WTC11 (cell line): Measurements from ENCODE around the gene POFUT2. TPM values are rescaled to one million over a fixed set of nuclear protein-coding genes. Genes with fewer than 3 reads are reported as not detected.
A peak's percentile ranks its signal among the peaks of the same experiment; 100 is the strongest.

Experiments
- ATAC-seq: fragments of 200-7000 bp; cut with Tn5 transposase; 2 replicates; pipeline ENCODE4 v1.10.0; 2021; ENCODE audit warnings: mild to moderate bottlenecking, moderate library complexity
- CTCF ChIA-PET: fragments of 300-600 bp; sonication (Branson Sonifier 250); formaldehyde crosslinking; loops from one replicate; lab custom pipeline; 2021; ENCODE audit warnings: antibody characterized with exemption; lab: Charles Lee
- POLR2A ChIA-PET: fragments of 350-600 bp; sonication (Branson Sonifier 250); formaldehyde crosslinking; loops from one replicate; lab custom pipeline; 2021; ENCODE audit warnings: antibody characterized with exemption; lab: Charles Lee
- DNase-seq: peaks from one replicate; pipeline ENCODE4 v3.0.0; 2021; ENCODE audit warnings: low spot score
- H3K27ac Mint-ChIP-seq: 2 replicates; pipeline ENCODE4 v1.8.0; 2021; ENCODE audit warnings: mixed read lengths
- H3K27me3 Mint-ChIP-seq: 2 replicates; pipeline ENCODE4 v1.8.0; 2021; ENCODE audit warnings: low read depth, mild to moderate bottlenecking, moderate library complexity, mixed read lengths
- H3K36me3 Mint-ChIP-seq: 2 replicates; pipeline ENCODE4 v1.8.0; 2021; ENCODE audit warnings: mixed read lengths
- H3K4me1 Mint-ChIP-seq: 2 replicates; pipeline ENCODE4 v1.8.0; 2022; ENCODE audit warnings: mixed read lengths
- H3K4me3 Mint-ChIP-seq: 2 replicates; pipeline ENCODE4 v1.8.0; 2021; ENCODE audit warnings: mild to moderate bottlenecking, moderate library complexity, mixed read lengths
- H3K9me3 Mint-ChIP-seq: 2 replicates; pipeline ENCODE4 v1.8.0; 2021; ENCODE audit warnings: mixed read lengths
- ARID4B ChIP-seq: sonication (generic); formaldehyde crosslinking; IDR thresholded peaks from 2 replicates; pipeline ENCODE4 v1.8.0; 2023; ENCODE audit warnings: missing genetic modification reagents, mild to moderate bottlenecking, borderline replicate concordance
- ATF1 ChIP-seq: sonication (generic); formaldehyde crosslinking; IDR thresholded peaks from 2 replicates; pipeline ENCODE4 v1.8.1; 2023; ENCODE audit warnings: mild to moderate bottlenecking, moderate library complexity, missing genetic modification reagents
- CBFB ChIP-seq: sonication (generic); formaldehyde crosslinking; IDR thresholded peaks from 2 replicates; pipeline ENCODE4 v1.8.1; 2022; ENCODE audit warnings: mild to moderate bottlenecking, low read depth, missing genetic modification reagents
- CDX4 ChIP-seq: fragments of 250-450 bp; sonication (Bioruptor Pico); IDR thresholded peaks from 2 replicates; pipeline ENCODE4 v1.9.0; 2021; ENCODE audit warnings: moderate library complexity, mild to moderate bottlenecking, inconsistent platforms, borderline replicate concordance
- CREB1 ChIP-seq: sonication (generic); formaldehyde crosslinking; IDR thresholded peaks from 2 replicates; pipeline ENCODE4 v1.8.0; 2023; ENCODE audit warnings: mild to moderate bottlenecking, missing genetic modification reagents
- E2F5 ChIP-seq: sonication (generic); formaldehyde crosslinking; IDR thresholded peaks from 2 replicates; pipeline ENCODE4 v1.8.1; 2022; ENCODE audit warnings: mild to moderate bottlenecking, moderate library complexity, missing genetic modification reagents
- ERG ChIP-seq: fragments of 250-450 bp; sonication (Bioruptor Pico); IDR thresholded peaks from 2 replicates; pipeline ENCODE4 v1.8.0; 2021; ENCODE audit warnings: mild to moderate bottlenecking
- ESRRA ChIP-seq: sonication (generic); formaldehyde crosslinking; IDR thresholded peaks from 2 replicates; pipeline ENCODE4 v1.8.1; 2022; ENCODE audit warnings: mild to moderate bottlenecking, missing genetic modification reagents, borderline replicate concordance
- FOXP1 ChIP-seq: sonication (generic); formaldehyde crosslinking; IDR thresholded peaks from 2 replicates; pipeline ENCODE4 v1.8.0; 2022; ENCODE audit warnings: missing genetic modification reagents, mild to moderate bottlenecking, moderate library complexity, borderline replicate concordance
- GTF2I ChIP-seq: fragments of 250-450 bp; sonication (Bioruptor Pico); conservative IDR thresholded peaks from 2 replicates; pipeline ENCODE4 v1.4.0; 2021; ENCODE audit warnings: mild to moderate bottlenecking
- HMGA2 ChIP-seq: fragments of 250-450 bp; sonication (Bioruptor Pico); IDR thresholded peaks from 2 replicates; pipeline ENCODE4 v1.4.0; 2021; ENCODE audit warnings: mild to moderate bottlenecking, moderate library complexity
- MAX ChIP-seq: sonication (generic); formaldehyde crosslinking; IDR thresholded peaks from 2 replicates; pipeline ENCODE4 v1.8.0; 2022; ENCODE audit warnings: mild to moderate bottlenecking, missing genetic modification reagents
- NFATC4 ChIP-seq: fragments of 250-450 bp; sonication (Bioruptor Pico); IDR thresholded peaks from 2 replicates; pipeline ENCODE4 v1.9.0; 2021; ENCODE audit warnings: mild to moderate bottlenecking
- TCF7 ChIP-seq: sonication (generic); formaldehyde crosslinking; IDR thresholded peaks from 2 replicates; pipeline ENCODE4 v1.8.0; 2022; ENCODE audit warnings: mild to moderate bottlenecking, low read depth, missing genetic modification reagents, moderate library complexity
- ZBTB21 ChIP-seq: sonication (generic); formaldehyde crosslinking; IDR thresholded peaks from 2 replicates; pipeline ENCODE4 v1.8.1; 2023; ENCODE audit warnings: mild to moderate bottlenecking, missing genetic modification reagents, borderline replicate concordance
- ZNF121 ChIP-seq: sonication (generic); formaldehyde crosslinking; IDR thresholded peaks from 2 replicates; pipeline ENCODE4 v1.8.0; 2023; ENCODE audit warnings: missing genetic modification reagents
- ZNF263 ChIP-seq: sonication (generic); formaldehyde crosslinking; IDR thresholded peaks from 2 replicates; pipeline ENCODE4 v1.8.1; 2022; ENCODE audit warnings: low read depth, mild to moderate bottlenecking, moderate library complexity, missing genetic modification reagents
- ZNF396 ChIP-seq: fragments of 250-450 bp; sonication (Bioruptor Pico); IDR thresholded peaks from 2 replicates; pipeline ENCODE4 v1.8.0; 2021; ENCODE audit warnings: mild to moderate bottlenecking, moderate library complexity, borderline replicate concordance
- ZNF423 ChIP-seq: fragments of 250-450 bp; sonication (Bioruptor Pico); IDR thresholded peaks from 2 replicates; pipeline ENCODE4 v2.1.2; 2022; ENCODE audit warnings: mild to moderate bottlenecking, moderate library complexity
- ZNF425 ChIP-seq: fragments of 250-450 bp; sonication (Bioruptor Pico); conservative IDR thresholded peaks from 2 replicates; pipeline ENCODE4 v1.9.0; 2021; ENCODE audit warnings: mild to moderate bottlenecking
- ZSCAN18 ChIP-seq: fragments of 250-450 bp; sonication (Bioruptor Pico); IDR thresholded peaks from 2 replicates; pipeline ENCODE4 v2.1.2; 2022; ENCODE audit warnings: mild to moderate bottlenecking, moderate library complexity
- total RNA-seq: library from RNA; stranded (reverse); gene quantifications from 3 replicates; pipeline ENCODE4 v1.2.3, GENCODE V29; 2021

Gene POFUT2
- total RNA-seq, 1 experiment from 2014 or later: 39.7 TPM

- peaks cover 17% of the 10 kb centered on the region for H3K9me3 Mint-ChIP-seq
- ChIA-PET CTCF (interaction anchor here (2.1 kb wide), 1 partner anchor 59 kb away, joined by 8 read pairs; no protein-coding TSS in a partner anchor), POLR2A (no interaction called here)
- H3K27me3 Mint-ChIP-seq: peaks cover 3% of the 10 kb centered on the region; the same call in 1 of the 2 replicates
- TF ChIP-seq NFATC4 (CRISPR knock-in tag) (no peak), ZNF121 (CRISPR knock-in tag) (peak; percentile 94), GTF2I (CRISPR knock-in tag) (0 out of 2 replicates have a peak, but pooled peaks have one; percentile 12), ZNF263 (CRISPR knock-in tag) (no peak), ESRRA (CRISPR knock-in tag) (no peak)
- TF ChIP-seq, all 79 proteins: peak for 2
- H3K4me3 Mint-ChIP-seq: no peak overlapping the region
- ATAC-seq (no peak), DNase-seq (no peak)
- H3K27ac Mint-ChIP-seq: no peak overlapping the region
- peaks cover 17% of the 10 kb centered on the region for H3K4me1 Mint-ChIP-seq
- 0 out of 2 replicates have a peak, but pooled peaks cover 3% of the 10 kb centered on the region for H3K36me3 Mint-ChIP-seq
Measured at GRCh38 chr21:45249626-45250025, 38.1 kb downstream of the POFUT2 start.

GRCh38 chr21:45248893-45249381 lies 38.8 kb downstream of the POFUT2 start:
- peak; percentile 62 for ATAC-seq
- no peak for DNase-seq
- H3K27ac Mint-ChIP-seq: no peak overlapping the region
- peak overlapping the region; percentile 58 for H3K4me3 Mint-ChIP-seq
- peaks cover 24% of the 10 kb centered on the region for H3K9me3 Mint-ChIP-seq
- H3K27me3 Mint-ChIP-seq: peaks cover 10% of the 10 kb centered on the region
- CTCF ChIA-PET: interaction anchor here (0.8 to 2.1 kb wide), 14 partner anchors 8 to 670 kb away, joined by 3 to 16 read pairs (median 6); partner anchors contain the start of gene POFUT2
- POLR2A ChIA-PET: no interaction called here
- peaks cover 9% of the 10 kb centered on the region for H3K36me3 Mint-ChIP-seq
- H3K4me1 Mint-ChIP-seq: peaks cover 17% of the 10 kb centered on the region
- TF ChIP-seq ERG (CRISPR knock-in tag) (no peak), ZNF396 (no peak), FOXP1 (CRISPR knock-in tag) (no peak), E2F5 (CRISPR knock-in tag) (no peak), ZNF263 (CRISPR knock-in tag) (no peak), ARID4B (no peak), ATF1 (CRISPR knock-in tag) (no peak), MAX (CRISPR knock-in tag) (no peak), CDX4 (CRISPR knock-in tag) (no peak), CREB1 (CRISPR knock-in tag) (no peak), ZBTB21 (CRISPR knock-in tag) (no peak), HMGA2 (no peak), ZSCAN18 (no peak), CBFB (no peak), TCF7 (CRISPR knock-in tag) (no peak), ZNF425 (CRISPR knock-in tag) (no peak), ZNF121 (CRISPR knock-in tag) (no peak), GTF2I (CRISPR knock-in tag) (no peak), ZNF423 (CRISPR knock-in tag) (no peak), ESRRA (CRISPR knock-in tag) (no peak)
